Retinal pigment epithelial cell (primary cell): ENCODE data around the gene MIEF1.

Experiments used
- DNase-seq: peaks from one replicate; pipeline ENCODE4 v3.0.0-alpha.2; 2010; ENCODE audit warnings: low read depth
- H3K4me3 ChIP-seq: 2 replicates; pipeline ENCODE4 v1.5.1; 2011; ENCODE audit warnings: mild to moderate bottlenecking, low read length, control low read depth, moderate library complexity
- TF ChIP-seq, protein P1 (sequence below): conservative IDR thresholded peaks from 2 replicates; pipeline ENCODE4 v1.5.1; 2011; ENCODE audit warnings: low read depth, low read length, control low read depth, inconsistent platforms

The MIEF1 gene

GRCh38 chr22:39502109-39502788 lies at the start of gene MIEF1:
Gene MIEF1, plus strand, starts transcription at chr22:39502290. Its CDS starts 9,005 bp downstream, at chr22:39511295.
- TF ChIP-seq, protein P1, sequence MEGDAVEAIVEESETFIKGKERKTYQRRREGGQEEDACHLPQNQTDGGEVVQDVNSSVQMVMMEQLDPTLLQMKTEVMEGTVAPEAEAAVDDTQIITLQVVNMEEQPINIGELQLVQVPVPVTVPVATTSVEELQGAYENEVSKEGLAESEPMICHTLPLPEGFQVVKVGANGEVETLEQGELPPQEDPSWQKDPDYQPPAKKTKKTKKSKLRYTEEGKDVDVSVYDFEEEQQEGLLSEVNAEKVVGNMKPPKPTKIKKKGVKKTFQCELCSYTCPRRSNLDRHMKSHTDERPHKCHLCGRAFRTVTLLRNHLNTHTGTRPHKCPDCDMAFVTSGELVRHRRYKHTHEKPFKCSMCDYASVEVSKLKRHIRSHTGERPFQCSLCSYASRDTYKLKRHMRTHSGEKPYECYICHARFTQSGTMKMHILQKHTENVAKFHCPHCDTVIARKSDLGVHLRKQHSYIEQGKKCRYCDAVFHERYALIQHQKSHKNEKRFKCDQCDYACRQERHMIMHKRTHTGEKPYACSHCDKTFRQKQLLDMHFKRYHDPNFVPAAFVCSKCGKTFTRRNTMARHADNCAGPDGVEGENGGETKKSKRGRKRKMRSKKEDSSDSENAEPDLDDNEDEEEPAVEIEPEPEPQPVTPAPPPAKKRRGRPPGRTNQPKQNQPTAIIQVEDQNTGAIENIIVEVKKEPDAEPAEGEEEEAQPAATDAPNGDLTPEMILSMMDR: no peak
- DNase-seq: peak; percentile 90
- H3K4me3 ChIP-seq: peak within 1 kb of the TSS; percentile 89

GRCh38 chr22:39452740-39453040 lies 49.4 kb upstream of the MIEF1 start:
- no peak for DNase-seq
- TF ChIP-seq, protein P1: no peak
- H3K4me3 ChIP-seq: no peak overlapping the region

- H3K4me3 ChIP-seq: no peak overlapping the region
- TF ChIP-seq, protein P1: no peak
- no peak for DNase-seq
Observed at GRCh38 chr22:39453765-39454378, 48.2 kb upstream of the MIEF1 start.

- TF ChIP-seq, protein P1: no peak
- H3K4me3 ChIP-seq: no peak overlapping the region
- DNase-seq: no peak
Observed at GRCh38 chr22:39454385-39454871, 47.7 kb upstream of the MIEF1 start.

- TF ChIP-seq, protein P1: no peak
- H3K4me3 ChIP-seq: no peak within 1 kb of the TSS
Observed at GRCh38 chr22:39456522-39457197, 45.4 kb upstream of the MIEF1 start, which contains the start of gene MGAT3. Gene MGAT3, plus strand, starts transcription at chr22:39457012. Its CDS starts 30,336 bp downstream, at chr22:39487348.

GRCh38 chr22:39457198-39457555 lies 44.9 kb upstream of the MIEF1 start:
- no peak overlapping the region for H3K4me3 ChIP-seq
- TF ChIP-seq, protein P1: no peak
- DNase-seq: no peak

More at GRCh38 chr22:39456522-39457197, 45.4 kb upstream of the MIEF1 start, which contains the start of gene MGAT3:
- DNase-seq: no peak
